Liver (tissue), 9 donors: ENCODE data around the gene YBX2. TPM values are rescaled to one million over a fixed set of nuclear protein-coding genes. Genes with fewer than 3 reads are reported as not detected.

ENCODE experiments used
- DNase-seq: peaks from one replicate; pipeline ENCODE4 v3.0.0-alpha.2; 2017; ENCODE audit warnings: low spot score
- H3K27ac ChIP-seq, 2 donors: one replicate each; pipeline ENCODE4 v1.7.0; 2013; ENCODE audit warnings: inconsistent platforms in 2 of 2, low read length in 2 of 2, control low read depth in 1 of 2, low read depth in 1 of 2, mild to moderate bottlenecking in 1 of 2
- H3K27me3 ChIP-seq, 4 donors: one replicate each; pipeline versions ENCODE4 v1.6.1 to v1.7.0; 2013; ENCODE audit warnings: low read length in 3 of 4, inconsistent platforms in 1 of 4, mild to moderate bottlenecking in 1 of 4, moderate library complexity in 1 of 4; ENCODE audit not compliant: control insufficient read depth in 4 of 4, insufficient read depth in 4 of 4
- H3K36me3 ChIP-seq, 4 donors: one replicate each; pipeline versions ENCODE4 v1.6.1 to v1.7.0; 2013; ENCODE audit warnings: low read length in 3 of 4, mild to moderate bottlenecking in 3 of 4, low read depth in 1 of 4, moderate library complexity in 1 of 4; ENCODE audit not compliant: control insufficient read depth in 4 of 4, insufficient read depth in 3 of 4
- H3K4me1 ChIP-seq, 4 donors: one replicate each; pipeline versions ENCODE4 v1.6.1 to v1.7.0; 2013; ENCODE audit warnings: low read length in 3 of 4, mild to moderate bottlenecking in 3 of 4, moderate library complexity in 1 of 4; ENCODE audit not compliant: control insufficient read depth in 4 of 4, insufficient read depth in 4 of 4
- H3K4me3 ChIP-seq, 3 donors: one replicate each; pipeline versions ENCODE4 v1.6.1 to v1.7.0; 2013; ENCODE audit warnings: low read length in 3 of 3, control low read depth in 1 of 3, low read depth in 1 of 3, mild to moderate bottlenecking in 1 of 3
- H3K9ac ChIP-seq, 2 donors: one replicate each; pipeline ENCODE4 v1.7.0; 2013; ENCODE audit warnings: low read length in 2 of 2, mild to moderate bottlenecking in 2 of 2, moderate library complexity in 2 of 2, control low read depth in 1 of 2, low read depth in 1 of 2
- H3K9me3 ChIP-seq, 4 donors: one replicate each; pipeline versions ENCODE4 v1.6.1 to v1.7.0; 2013; ENCODE audit warnings: low read length in 3 of 4; ENCODE audit not compliant: control insufficient read depth in 4 of 4
- ATF3 ChIP-seq: IDR thresholded peaks from 2 replicates; pipeline ENCODE4 v1.6.1; 2016; ENCODE audit warnings: antibody characterized with exemption
- CTCF ChIP-seq: fragments of 150-350 bp; IDR thresholded peaks from 2 replicates; pipeline ENCODE4 v1.5.1; 2017; ENCODE audit warnings: improper control_type of control experiment, low read depth, low read length; ENCODE audit not compliant: missing input control
- FOXA1 ChIP-seq: IDR thresholded peaks from 2 replicates; pipeline ENCODE4 v1.6.1; 2016; ENCODE audit warnings: antibody characterized with exemption
- FOXA2 ChIP-seq: IDR thresholded peaks from 2 replicates; pipeline ENCODE4 v1.6.1; 2016; ENCODE audit warnings: antibody characterized with exemption
- GABPA ChIP-seq, 2 donors: IDR thresholded peaks in 1 of 2; conservative IDR thresholded peaks in 1 of 2; 2 replicates each; pipeline ENCODE4 v1.6.1; 2016; ENCODE audit warnings: antibody characterized with exemption in 2 of 2, mild to moderate bottlenecking in 1 of 2, moderate library complexity in 1 of 2
- HNF4A ChIP-seq, 2 donors: conservative IDR thresholded peaks; 2 replicates each; pipeline ENCODE4 v1.6.1; 2016; ENCODE audit warnings: antibody characterized with exemption in 2 of 2, mild to moderate bottlenecking in 2 of 2
- HNF4G ChIP-seq: IDR thresholded peaks from 2 replicates; pipeline ENCODE4 v1.6.1; 2016; ENCODE audit warnings: antibody characterized with exemption
- JUND ChIP-seq, 2 donors: IDR thresholded peaks; 2 replicates each; pipeline ENCODE4 v1.6.1; 2016; ENCODE audit warnings: antibody characterized with exemption in 2 of 2
- MAX ChIP-seq: IDR thresholded peaks from 2 replicates; pipeline ENCODE4 v1.6.1; 2016; ENCODE audit warnings: antibody characterized with exemption
- NR2F2 ChIP-seq: IDR thresholded peaks from 2 replicates; pipeline ENCODE4 v1.6.1; 2016; ENCODE audit warnings: antibody characterized with exemption
- RAD21 ChIP-seq, 2 donors: IDR thresholded peaks; 2 replicates each; pipeline ENCODE4 v1.6.1; 2016; ENCODE audit warnings: antibody characterized with exemption in 2 of 2, mild to moderate bottlenecking in 2 of 2
- REST ChIP-seq: IDR thresholded peaks from 2 replicates; pipeline ENCODE4 v1.6.1; 2016; ENCODE audit warnings: antibody characterized with exemption, mild to moderate bottlenecking
- RXRA ChIP-seq, 2 donors: IDR thresholded peaks; 2 replicates each; pipeline ENCODE4 v1.6.1; 2017 to 2018; ENCODE audit warnings: antibody characterized with exemption in 2 of 2, mild to moderate bottlenecking in 1 of 2
- SP1 ChIP-seq: IDR thresholded peaks from 2 replicates; pipeline ENCODE4 v1.6.1; 2018; ENCODE audit warnings: antibody characterized with exemption, mild to moderate bottlenecking
- TAF1 ChIP-seq: conservative IDR thresholded peaks from 2 replicates; pipeline ENCODE4 v1.6.1; 2016; ENCODE audit warnings: antibody characterized with exemption, mild to moderate bottlenecking
- YY1 ChIP-seq: IDR thresholded peaks from 2 replicates; pipeline ENCODE4 v1.6.1; 2016; ENCODE audit warnings: antibody characterized with exemption, mild to moderate bottlenecking
- ZBTB33 ChIP-seq: IDR thresholded peaks from 2 replicates; pipeline ENCODE4 v1.6.1; 2016; ENCODE audit warnings: antibody characterized with exemption
- WGBS: extraction: QIAGEN DNeasy Blood & Tissue Kit; methylation state at CpG from one replicate; pipeline ENCODE4 v1.1.7; 2013; 5-methylcytosine and 5-hydroxymethylcytosine counted together
- polyA plus RNA-seq, 2 donors: library from polyadenylated mRNA; stranded (reverse) in 1 of 2; unstranded in 1 of 2; fragments of 200-250 nt in 1 of 2; fragments of >200 nt in 1 of 2; fragmentation: Nextera tagmentation in 1 of 2; extraction: Ambion mirVana in 1 of 2; gene quantifications; one replicate each; pipeline versions ENCODE4 v1.2.1 to v1.2.3, GENCODE V29; 2013 to 2015
- total RNA-seq, 2 donors: library from RNA; depleted of rRNA; stranded (reverse); fragments of >200 nt; gene quantifications; one replicate each; pipeline ENCODE4 v1.2.3, GENCODE V29; 2014
- donor health status: healthy.
- donor health status: healthy.
- donor health status: healthy.
- donor health status: healthy.
- donor health status: healthy.

Gene YBX2
- total and polyA plus RNA-seq, 4 donors, result 0.33 to 0.75 (median 0.57) TPM

- Histone ChIP-seq H3K27ac (no peak overlapping the region), H3K4me1 (peaks cover 11 to 28% (median 17%) of the 10 kb centered on the region in 4 donors), H3K27me3 (no peaks in the 10 kb centered on the region), H3K4me3 (no peak overlapping the region), H3K9ac (no peak overlapping the region), H3K9me3 (no peaks in the 10 kb centered on the region), H3K36me3 (no peaks in the 10 kb centered on the region)
- no peak for DNase-seq
- WGBS, result 57% methylated on average over 6 of the region's 6 CpGs
- TF ChIP-seq FOXA1 (no peak), ZBTB33 (no peak), ATF3 (no peak), HNF4G (no peak), REST (no peak), CTCF (no peak), TAF1 (no peak), HNF4A (conservative IDR thresholded peaks at IDR 0.05) (no peak), YY1 (no peak), RAD21 (IDR thresholded peaks at IDR 0.05) (no peak), JUND (IDR thresholded peaks at IDR 0.05) (no peak), NR2F2 (no peak), GABPA (IDR thresholded peaks at IDR 0.05 in 1 of 2, conservative IDR thresholded peaks at IDR 0.05 in 1 of 2) (no peak), FOXA2 (no peak), RXRA (IDR thresholded peaks at IDR 0.05) (no peak), MAX (no peak), SP1 (no peak)
Observed at GRCh38 chr17:7292729-7293128, 1.7 kb downstream of the YBX2 start.

- H3K9me3 ChIP-seq, result no peaks in the 10 kb centered on the region
- H3K9ac ChIP-seq, result no peak overlapping the region
- no peak overlapping the region for H3K4me3 ChIP-seq
- H3K27me3 ChIP-seq, result no peaks in the 10 kb centered on the region
- 88% methylated on average over 2 of the region's 2 CpGs for WGBS
- no peak for DNase-seq
- H3K36me3 ChIP-seq, result no peaks in the 10 kb centered on the region
- no peak overlapping the region for H3K27ac ChIP-seq
- H3K4me1 ChIP-seq, result peaks cover 11 to 28% (median 17%) of the 10 kb centered on the region in 4 donors
- no peak for TF ChIP-seq FOXA1
- no peak for TF ChIP-seq REST
- no peak for TF ChIP-seq HNF4A (conservative IDR thresholded peaks at IDR 0.05)
- TF ChIP-seq CTCF, result no peak
- no peak for TF ChIP-seq YY1
- TF ChIP-seq RAD21 (IDR thresholded peaks at IDR 0.05), result no peak
Observed at GRCh38 chr17:7292194-7292593, 2.2 kb downstream of the YBX2 start.
